Epithelial cell of proximal tubule (primary cell): Measurements from ENCODE around the gene TMEM151B. TPM values are rescaled to one million over a fixed set of nuclear protein-coding genes. Genes with fewer than 3 reads are reported as not detected.
A peak's percentile ranks its signal among the peaks of the same experiment; 100 is the strongest.

Source experiments
- DNase-seq: peaks from one replicate; pipeline ENCODE4 v3.0.0-alpha.2; 2011; ENCODE audit warnings: low read depth
- H3K4me3 ChIP-seq: 2 replicates; pipeline ENCODE4 v1.5.1; 2011; ENCODE audit warnings: low read depth, mild to moderate bottlenecking, low read length
- CTCF ChIP-seq: conservative IDR thresholded peaks from 2 replicates; pipeline ENCODE4 v1.5.1; 2012; ENCODE audit warnings: low read depth, mild to moderate bottlenecking, low read length
- total RNA-seq: library from RNA; depleted of rRNA; stranded (reverse); fragments of >200 nt; gene quantifications from 2 replicates; pipeline ENCODE4 v1.2.3, GENCODE V29; 2015

Gene TMEM151B
- total RNA-seq, 1 donor from 2014 or later = not detected

GRCh38 chr6:44238687-44239350, 31.4 kb upstream of the TMEM151B start:
- DNase-seq = no peak

GRCh38 chr6:44243345-44243744, 26.9 kb upstream of the TMEM151B start:
- DNase-seq = no peak

More at GRCh38 chr6:44238687-44239350, 31.4 kb upstream of the TMEM151B start:
- no peak for TF ChIP-seq CTCF
- H3K4me3 ChIP-seq = no peak overlapping the region

GRCh38 chr6:44245391-44245911, 24.8 kb upstream of the TMEM151B start:
- H3K4me3 ChIP-seq = peak overlapping the region; percentile 76
- TF ChIP-seq CTCF = no peak
- no peak for DNase-seq

More at GRCh38 chr6:44243345-44243744, 26.9 kb upstream of the TMEM151B start:
- no peak overlapping the region for H3K4me3 ChIP-seq
- TF ChIP-seq CTCF = no peak

GRCh38 chr6:44245912-44246662, 24.2 kb upstream of the TMEM151B start:
- peak overlapping the region; percentile 76 for H3K4me3 ChIP-seq
- peak; percentile 18 for TF ChIP-seq CTCF
- DNase-seq = no peak

- TF ChIP-seq CTCF = no peak
- H3K4me3 ChIP-seq = peak within 1 kb of the TSS; percentile 76
- peak; percentile 93 for DNase-seq
Measured at GRCh38 chr6:44246663-44247337, 23.4 kb upstream of the TMEM151B start, which contains the start of gene HSP90AB1. TSS of gene HSP90AB1 (plus strand) at chr6:44247101. CDS start at chr6:44248630, 1,529 bp downstream.

GRCh38 chr6:44247338-44248302, 22.6 kb upstream of the TMEM151B start:
- peak overlapping the region; percentile 76 for H3K4me3 ChIP-seq
- TF ChIP-seq CTCF = no peak
- no peak for DNase-seq
